Mesendoderm (in vitro differentiated cells): Measurements from ENCODE around the gene DNAH17.

Experiments used
- DNase-seq: peaks from one replicate; pipeline ENCODE4 v3.0.0; 2013
- H2AK5ac ChIP-seq: 2 replicates; pipeline ENCODE4 v1.6.1; 2013; ENCODE audit warnings: low read length, inconsistent platforms
- H2BK120ac ChIP-seq: 2 replicates; pipeline ENCODE4 v1.6.1; 2013; ENCODE audit warnings: low read depth, mild to moderate bottlenecking, low read length, moderate library complexity, mixed read lengths
- H2BK15ac ChIP-seq: replicated peaks from 2 replicates; pipeline ENCODE4 v1.6.1; 2013; ENCODE audit warnings: low read depth, mild to moderate bottlenecking, moderate library complexity
- H2BK5ac ChIP-seq: 2 replicates; pipeline ENCODE4 v1.6.1; 2013; ENCODE audit warnings: low read length, inconsistent platforms
- H3K18ac ChIP-seq: 2 replicates; pipeline ENCODE4 v1.6.1; 2013; ENCODE audit warnings: mild to moderate bottlenecking, low read length, mixed read lengths
- H3K23ac ChIP-seq: one replicate; pipeline ENCODE4 v1.6.1; 2013; ENCODE audit warnings: low read length
- H3K27ac ChIP-seq: 2 replicates; pipeline ENCODE4 v1.5.1; 2013; ENCODE audit warnings: low read depth, mild to moderate bottlenecking, inconsistent platforms, low read length, moderate library complexity
- H3K27me3 ChIP-seq: 2 replicates; pipeline ENCODE4 v1.6.1; 2013; ENCODE audit warnings: low read length, control low read depth, mild to moderate bottlenecking, inconsistent platforms; ENCODE audit not compliant: insufficient read depth, poor library complexity
- H3K36me3 ChIP-seq: 2 replicates; pipeline ENCODE4 v1.6.1; 2013; ENCODE audit warnings: low read length, inconsistent platforms; ENCODE audit not compliant: control insufficient read depth, insufficient read depth
- H3K4ac ChIP-seq: one replicate; pipeline ENCODE4 v1.6.1; 2013; ENCODE audit warnings: low read depth, mild to moderate bottlenecking, low read length, moderate library complexity
- H3K4me1 ChIP-seq: 2 replicates; pipeline ENCODE4 v1.6.1; 2013; ENCODE audit warnings: low read depth, low read length, inconsistent platforms; ENCODE audit not compliant: control insufficient read depth
- H3K4me2 ChIP-seq: 2 replicates; pipeline ENCODE4 v1.6.1; 2013; ENCODE audit warnings: low read length
- H3K4me3 ChIP-seq: 2 replicates; pipeline ENCODE4 v1.5.1; 2013; ENCODE audit warnings: mild to moderate bottlenecking, low read length
- H3K56ac ChIP-seq: one replicate; pipeline ENCODE4 v1.6.1; 2013; ENCODE audit warnings: low read length
- H3K79me1 ChIP-seq: 2 replicates; pipeline ENCODE4 v1.6.1; 2013; ENCODE audit warnings: low read length, inconsistent platforms
- H3K79me2 ChIP-seq: 2 replicates; pipeline ENCODE4 v1.6.1; 2013; ENCODE audit warnings: mild to moderate bottlenecking, low read length; ENCODE audit not compliant: control insufficient read depth, insufficient read depth
- H3K9ac ChIP-seq: 2 replicates; pipeline ENCODE4 v1.6.1; 2013; ENCODE audit warnings: low read length, inconsistent platforms
- H4K5ac ChIP-seq: one replicate; pipeline ENCODE4 v1.6.1; 2013; ENCODE audit warnings: low read length
- H4K8ac ChIP-seq: one replicate; pipeline ENCODE4 v1.6.1; 2013; ENCODE audit warnings: low read depth, mild to moderate bottlenecking, control low read depth, low read length, moderate library complexity
- WGBS: extraction: QIAGEN DNeasy Blood & Tissue Kit; methylation state at CpG from one replicate; pipeline ENCODE4 v1.1.7; 2013; ENCODE audit warnings: low lambda C conversion rate, missing lambda C conversion rate; ENCODE audit not compliant: insufficient coverage; ENCODE audit errors: extremely low coverage; 5-methylcytosine and 5-hydroxymethylcytosine counted together

DNAH17 gene

GRCh38 chr17:78477913-78478756, 99.1 kb downstream of the DNAH17 start:
- H3K79me1 ChIP-seq, result no peaks in the 10 kb centered on the region
- WGBS, result no CpG with 5 or more reads among the region's 2 CpGs

GRCh38 chr17:78476973-78477372, 100.2 kb downstream of the DNAH17 start:
- H3K79me1 ChIP-seq, result no peaks in the 10 kb centered on the region
- no peak overlapping the region for H3K18ac ChIP-seq
- no peaks in the 10 kb centered on the region for H3K36me3 ChIP-seq
- H2BK15ac ChIP-seq, result no peak overlapping the region
- H3K4ac ChIP-seq, result no peak overlapping the region
- no peak overlapping the region for H3K4me2 ChIP-seq
- H2BK120ac ChIP-seq, result no peak overlapping the region
- no peak overlapping the region for H3K4me3 ChIP-seq
- WGBS, result no CpG with 5 or more reads among the region's 5 CpGs
- no peak overlapping the region for H4K8ac ChIP-seq
- no peak overlapping the region for H3K27ac ChIP-seq
- H3K9ac ChIP-seq, result no peak overlapping the region
- no peaks in the 10 kb centered on the region for H3K27me3 ChIP-seq
- H2AK5ac ChIP-seq, result no peak overlapping the region
- peak; percentile 19 for DNase-seq
- no peak overlapping the region for H4K5ac ChIP-seq
- no peak overlapping the region for H2BK5ac ChIP-seq
- no peak overlapping the region for H3K23ac ChIP-seq
- H3K56ac ChIP-seq, result no peak overlapping the region
- H3K79me2 ChIP-seq, result no peaks in the 10 kb centered on the region
- H3K4me1 ChIP-seq, result no peaks in the 10 kb centered on the region

More at GRCh38 chr17:78477913-78478756, 99.1 kb downstream of the DNAH17 start:
- H3K36me3 ChIP-seq, result no peaks in the 10 kb centered on the region
- no peak overlapping the region for H2AK5ac ChIP-seq
- DNase-seq, result no peak
- H4K8ac ChIP-seq, result no peak overlapping the region
- H3K79me2 ChIP-seq, result no peaks in the 10 kb centered on the region
- H3K56ac ChIP-seq, result no peak overlapping the region
- H3K4me3 ChIP-seq, result no peak overlapping the region
- no peaks in the 10 kb centered on the region for H3K4me1 ChIP-seq
- H2BK5ac ChIP-seq, result no peak overlapping the region
- H3K18ac ChIP-seq, result no peak overlapping the region
- no peak overlapping the region for H2BK120ac ChIP-seq
- H2BK15ac ChIP-seq, result no peak overlapping the region
- H3K27ac ChIP-seq, result no peak overlapping the region
- H3K23ac ChIP-seq, result no peak overlapping the region
- H4K5ac ChIP-seq, result no peak overlapping the region
- H3K4me2 ChIP-seq, result no peak overlapping the region
- no peaks in the 10 kb centered on the region for H3K27me3 ChIP-seq
- H3K4ac ChIP-seq, result no peak overlapping the region
- H3K9ac ChIP-seq, result no peak overlapping the region

- Histone ChIP-seq H3K27ac (no peak overlapping the region), H3K18ac (no peak overlapping the region), H3K4ac (no peak overlapping the region), H2BK120ac (no peak overlapping the region), H3K4me1 (no peaks in the 10 kb centered on the region), H2AK5ac (no peak overlapping the region), H3K4me2 (no peak overlapping the region), H4K5ac (no peak overlapping the region), H3K23ac (no peak overlapping the region), H4K8ac (no peak overlapping the region), H3K79me2 (no peaks in the 10 kb centered on the region), H2BK5ac (no peak overlapping the region), H3K27me3 (no peaks in the 10 kb centered on the region), H3K36me3 (no peaks in the 10 kb centered on the region), H3K79me1 (no peaks in the 10 kb centered on the region), H3K9ac (no peak overlapping the region), H3K4me3 (no peak overlapping the region), H3K56ac (no peak overlapping the region), H2BK15ac (no peak overlapping the region)
- no peak for DNase-seq
- no CpG with 5 or more reads among the region's 28 CpGs for WGBS
Measured at GRCh38 chr17:78476149-78476548, 101.0 kb downstream of the DNAH17 start.

GRCh38 chr17:78475211-78475610, 102.0 kb downstream of the DNAH17 start:
- WGBS, result no CpG with 5 or more reads among the region's 16 CpGs
- no peak overlapping the region for H2BK15ac ChIP-seq
- H3K27ac ChIP-seq, result no peak overlapping the region
- DNase-seq, result no peak
- H2AK5ac ChIP-seq, result no peak overlapping the region
- H4K8ac ChIP-seq, result no peak overlapping the region
- no peak overlapping the region for H3K4ac ChIP-seq
- no peak overlapping the region for H3K9ac ChIP-seq
- H3K56ac ChIP-seq, result no peak overlapping the region
- H3K4me1 ChIP-seq, result no peaks in the 10 kb centered on the region
- H3K36me3 ChIP-seq, result no peaks in the 10 kb centered on the region
- no peak overlapping the region for H3K4me3 ChIP-seq
- no peak overlapping the region for H3K18ac ChIP-seq
- no peaks in the 10 kb centered on the region for H3K79me1 ChIP-seq
- no peaks in the 10 kb centered on the region for H3K79me2 ChIP-seq
- no peak overlapping the region for H4K5ac ChIP-seq
- no peak overlapping the region for H2BK5ac ChIP-seq
- no peak overlapping the region for H3K4me2 ChIP-seq
- no peaks in the 10 kb centered on the region for H3K27me3 ChIP-seq
- H2BK120ac ChIP-seq, result no peak overlapping the region
- no peak overlapping the region for H3K23ac ChIP-seq

- Histone ChIP-seq H2BK5ac (no peak overlapping the region), H3K56ac (no peak overlapping the region), H3K36me3 (no peaks in the 10 kb centered on the region), H3K27ac (no peak overlapping the region), H4K8ac (no peak overlapping the region), H3K18ac (no peak overlapping the region), H2AK5ac (no peak overlapping the region), H3K79me2 (no peaks in the 10 kb centered on the region), H2BK15ac (no peak overlapping the region), H3K4me3 (no peak overlapping the region), H3K4me1 (no peaks in the 10 kb centered on the region), H3K79me1 (no peaks in the 10 kb centered on the region), H3K27me3 (no peaks in the 10 kb centered on the region), H2BK120ac (no peak overlapping the region), H3K9ac (no peak overlapping the region), H3K4ac (no peak overlapping the region), H3K4me2 (no peak overlapping the region), H3K23ac (no peak overlapping the region), H4K5ac (no peak overlapping the region)
- DNase-seq, result no peak
- WGBS, result no CpG with 5 or more reads among the region's 18 CpGs
Measured at GRCh38 chr17:78474614-78475146, 102.5 kb downstream of the DNAH17 start.
